ENCODE data around the gene ZBTB20. TPM values are rescaled to one million over a fixed set of nuclear protein-coding genes. Genes with fewer than 3 reads are reported as not detected.

The ZBTB20 gene
- total RNA-seq, 1 donor, result 32.9 TPM

GRCh38 chr3:114764056-114764492, 383.0 kb downstream of the ZBTB20 start:
- DNase-seq (ENCODE audit: insufficient read length, low spot score, missing footprints), result no peak

GRCh38 chr3:114762144-114762543, 384.9 kb downstream of the ZBTB20 start:
- no peak overlapping the region for H3K4me3 ChIP-seq (ENCODE audit: insufficient read depth, low read length)
- no peak for TF ChIP-seq CTCF (IDR thresholded peaks at IDR 0.05; ENCODE audit: extremely low read depth, low read depth, low read length)
- DNase-seq (ENCODE audit: insufficient read length, low spot score, missing footprints), result no peak
- H3K4me1 ChIP-seq (ENCODE audit: insufficient read depth, low read length), result peaks cover 11% of the 10 kb centered on the region
- no peaks in the 10 kb centered on the region for H4K20me1 ChIP-seq (ENCODE audit: insufficient read depth, low read length)
- H3K9me3 ChIP-seq (ENCODE audit: low read depth, low read length), result no peaks in the 10 kb centered on the region
- H3K79me2 ChIP-seq (ENCODE audit: insufficient read depth, low read length), result no peaks in the 10 kb centered on the region
- no peaks in the 10 kb centered on the region for H3K27me3 ChIP-seq (ENCODE audit: insufficient read depth, low read length)
- H3K4me2 ChIP-seq (ENCODE audit: insufficient read depth, low read length), result no peak overlapping the region
- H2AFZ ChIP-seq (ENCODE audit: low read length), result no peak overlapping the region
- H3K36me3 ChIP-seq (ENCODE audit: insufficient read depth, low read length), result no peaks in the 10 kb centered on the region
- H3K27ac ChIP-seq (ENCODE audit: low read depth, low read length), result no peak overlapping the region

More at GRCh38 chr3:114764056-114764492, 383.0 kb downstream of the ZBTB20 start:
- H3K27me3 ChIP-seq (ENCODE audit: insufficient read depth, low read length), result no peaks in the 10 kb centered on the region
- no peaks in the 10 kb centered on the region for H3K79me2 ChIP-seq (ENCODE audit: insufficient read depth, low read length)
- H4K20me1 ChIP-seq (ENCODE audit: insufficient read depth, low read length), result no peaks in the 10 kb centered on the region
- H3K27ac ChIP-seq (ENCODE audit: low read depth, low read length), result no peak overlapping the region
- H3K9me3 ChIP-seq (ENCODE audit: low read depth, low read length), result no peaks in the 10 kb centered on the region
- peak overlapping the region; percentile 59 for H2AFZ ChIP-seq (ENCODE audit: low read length)
- H3K4me3 ChIP-seq (ENCODE audit: insufficient read depth, low read length), result no peak overlapping the region
- peak overlapping the region; percentile 51 for H3K4me2 ChIP-seq (ENCODE audit: insufficient read depth, low read length)
- TF ChIP-seq CTCF (IDR thresholded peaks at IDR 0.05; ENCODE audit: extremely low read depth, low read depth, low read length), result no peak
- no peaks in the 10 kb centered on the region for H3K36me3 ChIP-seq (ENCODE audit: insufficient read depth, low read length)
- H3K4me1 ChIP-seq (ENCODE audit: insufficient read depth, low read length), result peaks cover 6% of the 10 kb centered on the region

GRCh38 chr3:114760679-114761078, 386.4 kb downstream of the ZBTB20 start:
- Histone ChIP-seq H3K4me3 (ENCODE audit: insufficient read depth, low read length) (no peak overlapping the region), H3K27me3 (ENCODE audit: insufficient read depth, low read length) (no peaks in the 10 kb centered on the region), H3K27ac (ENCODE audit: low read depth, low read length) (no peak overlapping the region), H3K9me3 (ENCODE audit: low read depth, low read length) (no peaks in the 10 kb centered on the region), H3K4me2 (ENCODE audit: insufficient read depth, low read length) (no peak overlapping the region), H2AFZ (ENCODE audit: low read length) (no peak overlapping the region), H4K20me1 (ENCODE audit: insufficient read depth, low read length) (no peaks in the 10 kb centered on the region), H3K79me2 (ENCODE audit: insufficient read depth, low read length) (no peaks in the 10 kb centered on the region), H3K4me1 (ENCODE audit: insufficient read depth, low read length) (peaks cover 17% of the 10 kb centered on the region), H3K36me3 (ENCODE audit: insufficient read depth, low read length) (no peaks in the 10 kb centered on the region)
- DNase-seq (ENCODE audit: insufficient read length, low spot score, missing footprints), result no peak
- TF ChIP-seq CTCF (IDR thresholded peaks at IDR 0.05; ENCODE audit: extremely low read depth, low read depth, low read length), result no peak

GRCh38 chr3:114758831-114759699, 388.0 kb downstream of the ZBTB20 start:
- Histone ChIP-seq H3K9me3 (ENCODE audit: low read depth, low read length) (no peaks in the 10 kb centered on the region), H4K20me1 (ENCODE audit: insufficient read depth, low read length) (no peaks in the 10 kb centered on the region), H3K4me3 (ENCODE audit: insufficient read depth, low read length) (peak overlapping the region; percentile 76), H2AFZ (ENCODE audit: low read length) (peak overlapping the region; percentile 77), H3K36me3 (ENCODE audit: insufficient read depth, low read length) (no peaks in the 10 kb centered on the region), H3K27me3 (ENCODE audit: insufficient read depth, low read length) (no peaks in the 10 kb centered on the region), H3K79me2 (ENCODE audit: insufficient read depth, low read length) (no peaks in the 10 kb centered on the region), H3K27ac (ENCODE audit: low read depth, low read length) (peak overlapping the region; percentile 72), H3K4me1 (ENCODE audit: insufficient read depth, low read length) (peaks cover 13% of the 10 kb centered on the region), H3K4me2 (ENCODE audit: insufficient read depth, low read length) (peak overlapping the region; percentile 88)
- no peak for DNase-seq (ENCODE audit: insufficient read length, low spot score, missing footprints)
- no peak for TF ChIP-seq CTCF (IDR thresholded peaks at IDR 0.05; ENCODE audit: extremely low read depth, low read depth, low read length)
